Karpas-422 (cell line): ENCODE results near the gene RGS21. TPM values are rescaled to one million over a fixed set of nuclear protein-coding genes. Genes with fewer than 3 reads are reported as not detected.
"Not testable (repeated sequence)": the region's sequence is repeated elsewhere in the genome, so short reads cannot be mapped to it uniquely, and the experiment has no call there.

ENCODE experiments used
- DNase-seq: peaks from one replicate; pipeline ENCODE4 v3.0.0-alpha.2; 2015
- H2AFZ ChIP-seq: fragments of 200-600 bp; sonication (generic); 2 replicates; pipeline ENCODE4 v1.6.1; 2014; ENCODE audit warnings: antibody characterized with exemption, low read length, mixed read lengths
- H3K27ac ChIP-seq: fragments of 200-600 bp; sonication (generic); 2 replicates; pipeline ENCODE4 v1.5.1; 2014; ENCODE audit warnings: mild to moderate bottlenecking, low read length, moderate library complexity
- H3K27me3 ChIP-seq: fragments of 200-600 bp; sonication (generic); 2 replicates; pipeline ENCODE4 v1.6.1; 2014; ENCODE audit warnings: low read length, mixed read lengths
- H3K36me3 ChIP-seq: fragments of 200-600 bp; sonication (generic); 2 replicates; pipeline ENCODE4 v1.6.1; 2014; ENCODE audit warnings: low read length, mixed read lengths; ENCODE audit not compliant: insufficient read depth
- H3K4me1 ChIP-seq: fragments of 200-600 bp; sonication (generic); 2 replicates; pipeline ENCODE4 v1.6.1; 2014; ENCODE audit warnings: mild to moderate bottlenecking, low read length, mixed read lengths
- H3K4me2 ChIP-seq: fragments of 200-600 bp; sonication (generic); 2 replicates; pipeline ENCODE4 v1.6.1; 2014; ENCODE audit warnings: low read length, low read depth, mild to moderate bottlenecking; ENCODE audit not compliant: poor library complexity, severe bottlenecking
- H3K4me3 ChIP-seq: fragments of 200-600 bp; sonication (generic); 2 replicates; pipeline ENCODE4 v1.5.1; 2014; ENCODE audit warnings: mild to moderate bottlenecking, antibody characterized with exemption, low read length, mixed read lengths
- H3K79me2 ChIP-seq: fragments of 200-600 bp; sonication (generic); 2 replicates; pipeline ENCODE4 v1.6.1; 2014; ENCODE audit warnings: mild to moderate bottlenecking, low read length, mixed read lengths
- H3K9ac ChIP-seq: fragments of 200-600 bp; sonication (generic); 2 replicates; pipeline ENCODE4 v1.6.0; 2014; ENCODE audit warnings: low read length
- H3K9me2 ChIP-seq: fragments of 200-600 bp; sonication (generic), shearing (Covaris generic); replicated peaks from 2 replicates; pipeline ENCODE4 v1.6.0; 2014; ENCODE audit warnings: mild to moderate bottlenecking, low read length, moderate library complexity; ENCODE audit not compliant: insufficient read depth
- H3K9me3 ChIP-seq: fragments of 300-700, 200-600 bp; sonication (generic); 2 replicates; pipeline ENCODE4 v1.6.1; 2014; ENCODE audit warnings: low read length, mixed read lengths
- H4K20me1 ChIP-seq: fragments of 200-600 bp; sonication (generic); 2 replicates; pipeline ENCODE4 v1.6.1; 2014; ENCODE audit warnings: mild to moderate bottlenecking, antibody characterized with exemption, low read length, low read depth; ENCODE audit not compliant: insufficient read depth
- total RNA-seq: library from RNA; depleted of rRNA; stranded (reverse); fragments of >200 nt; shearing (Covaris generic); gene quantifications from 2 replicates; pipeline ENCODE4 v1.2.3, GENCODE V29; 2014; ENCODE audit warnings: low replicate concordance

The RGS21 gene
- total RNA-seq, 1 experiment from 2014 or later, result not detected

- not testable (repeated sequence) for H3K79me2 ChIP-seq, H3K9me3 ChIP-seq, H3K27me3 ChIP-seq, H3K9me2 ChIP-seq, H3K4me2 ChIP-seq, DNase-seq, H4K20me1 ChIP-seq, H3K9ac ChIP-seq, H3K36me3 ChIP-seq, H2AFZ ChIP-seq, H3K27ac ChIP-seq, H3K4me1 ChIP-seq, H3K4me3 ChIP-seq
Measured at GRCh38 chr1:192308314-192308713, 8.5 kb upstream of the RGS21 start.

DNA sequence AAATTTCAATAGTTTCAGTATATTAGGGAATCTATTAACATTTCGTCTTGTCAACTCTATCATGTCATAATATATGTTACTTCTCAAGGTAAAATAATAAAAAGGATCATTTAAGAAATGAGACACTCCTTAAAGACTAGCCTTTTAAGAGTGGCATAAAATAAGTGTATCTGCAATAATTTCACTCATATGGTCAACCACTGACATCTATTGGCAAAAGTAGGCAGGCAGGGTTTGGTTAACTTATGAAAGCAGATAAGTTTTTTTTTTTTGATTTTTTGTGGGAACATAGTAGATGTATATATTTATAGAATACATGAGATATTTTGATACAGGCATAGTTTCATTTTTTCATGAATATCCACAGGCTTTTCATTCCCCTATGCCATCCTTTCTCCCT is 5.5 kb upstream of the RGS21 start:
- no peak overlapping the region for H3K4me2 ChIP-seq
- no peak overlapping the region for H3K4me3 ChIP-seq
- no peak overlapping the region for H3K27ac ChIP-seq
- no peaks in the 10 kb centered on the region for H4K20me1 ChIP-seq
- no peak overlapping the region for H3K9ac ChIP-seq
- H3K9me2 ChIP-seq, result no peaks in the 10 kb centered on the region; the same call in 1 of the 2 replicates
- H3K79me2 ChIP-seq, result no peaks in the 10 kb centered on the region
- no peak overlapping the region for H2AFZ ChIP-seq
- peak; percentile 76 for DNase-seq
- H3K27me3 ChIP-seq, result no peaks in the 10 kb centered on the region
- H3K36me3 ChIP-seq, result no peaks in the 10 kb centered on the region
- no peaks in the 10 kb centered on the region for H3K9me3 ChIP-seq
- no peaks in the 10 kb centered on the region for H3K4me1 ChIP-seq

DNA sequence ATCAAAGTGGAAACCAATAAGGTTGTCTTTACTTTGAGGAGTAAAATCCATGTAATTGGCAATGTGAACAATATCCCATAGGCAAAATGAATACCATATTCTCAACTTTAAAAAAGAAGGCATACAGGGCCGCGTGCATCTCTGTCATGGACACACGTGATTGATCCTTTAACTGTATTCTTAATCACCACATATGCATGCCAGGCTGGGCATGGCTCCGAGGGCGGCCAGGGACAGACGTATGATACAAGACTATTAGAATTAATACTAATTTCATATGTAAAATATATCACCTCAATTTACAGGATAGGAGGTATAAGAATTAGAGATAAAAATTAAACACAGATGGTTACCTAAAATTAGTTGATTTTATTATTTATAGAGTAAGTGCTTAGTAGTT is 11.2 kb downstream of the RGS21 start:
- Histone ChIP-seq H3K27ac (no peak overlapping the region), H3K9me3 (no peaks in the 10 kb centered on the region), H3K4me2 (no peak overlapping the region), H3K9me2 (no peaks in the 10 kb centered on the region), H3K79me2 (no peaks in the 10 kb centered on the region), H3K4me3 (no peak overlapping the region), H4K20me1 (no peaks in the 10 kb centered on the region), H3K4me1 (no peaks in the 10 kb centered on the region), H3K27me3 (no peaks in the 10 kb centered on the region), H3K36me3 (no peaks in the 10 kb centered on the region), H3K9ac (no peak overlapping the region), H2AFZ (no peak overlapping the region)
- DNase-seq, result no peak

DNA sequence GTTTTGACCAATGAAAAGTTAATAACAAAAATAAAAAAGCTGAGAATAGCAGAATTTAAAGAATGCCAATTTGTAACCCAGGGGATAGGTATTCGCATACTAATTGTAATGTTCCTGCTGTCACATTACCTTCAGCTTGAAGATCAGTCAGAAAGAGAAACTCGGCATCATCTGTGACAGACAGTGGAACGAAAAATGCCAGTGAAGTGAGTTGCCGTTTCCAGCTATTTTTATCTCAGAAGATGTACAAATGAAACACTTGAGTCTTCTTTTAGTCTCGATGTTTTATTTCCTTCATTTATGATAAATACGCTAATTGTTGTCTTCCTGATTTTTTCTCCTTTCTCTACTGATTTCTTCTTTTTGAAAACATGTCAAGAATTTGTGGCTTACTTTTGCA is 26.1 kb downstream of the RGS21 start:
- Histone ChIP-seq H3K4me2 (no peak overlapping the region), H3K27me3 (no peaks in the 10 kb centered on the region), H3K4me3 (no peak overlapping the region), H3K9ac (no peak overlapping the region), H3K9me3 (no peaks in the 10 kb centered on the region), H2AFZ (no peak overlapping the region), H3K9me2 (no peaks in the 10 kb centered on the region), H3K79me2 (no peaks in the 10 kb centered on the region), H3K36me3 (no peaks in the 10 kb centered on the region), H3K27ac (no peak overlapping the region), H3K4me1 (no peaks in the 10 kb centered on the region), H4K20me1 (no peaks in the 10 kb centered on the region)
- DNase-seq, result no peak

DNA sequence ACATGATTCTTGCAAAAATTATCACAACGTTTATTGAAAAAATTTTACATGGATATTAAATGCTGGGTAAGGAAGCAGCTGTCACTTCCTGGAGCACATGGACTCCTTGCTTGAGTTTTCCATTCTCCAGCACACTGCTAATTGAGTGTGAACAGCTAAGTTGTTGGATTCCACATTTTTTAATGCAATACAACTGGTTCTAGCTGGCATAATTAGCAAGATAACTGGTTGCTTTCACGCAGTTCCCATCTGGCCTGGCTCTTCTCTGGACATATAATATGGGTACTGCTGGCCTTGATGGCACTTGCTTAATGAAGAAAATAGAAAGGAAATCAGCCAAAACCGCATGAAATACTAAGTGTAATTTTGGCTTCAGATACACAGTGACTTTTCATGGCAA is 26.6 kb downstream of the RGS21 start:
- H3K9me3 ChIP-seq, result no peaks in the 10 kb centered on the region
- no peaks in the 10 kb centered on the region for H3K27me3 ChIP-seq
- H3K27ac ChIP-seq, result no peak overlapping the region
- H3K9me2 ChIP-seq, result no peaks in the 10 kb centered on the region
- H3K4me1 ChIP-seq, result no peaks in the 10 kb centered on the region
- H3K9ac ChIP-seq, result no peak overlapping the region
- H4K20me1 ChIP-seq, result no peaks in the 10 kb centered on the region
- DNase-seq, result no peak
- H2AFZ ChIP-seq, result no peak overlapping the region
- H3K36me3 ChIP-seq, result no peaks in the 10 kb centered on the region
- H3K4me2 ChIP-seq, result no peak overlapping the region
- no peak overlapping the region for H3K4me3 ChIP-seq
- H3K79me2 ChIP-seq, result no peaks in the 10 kb centered on the region

DNA sequence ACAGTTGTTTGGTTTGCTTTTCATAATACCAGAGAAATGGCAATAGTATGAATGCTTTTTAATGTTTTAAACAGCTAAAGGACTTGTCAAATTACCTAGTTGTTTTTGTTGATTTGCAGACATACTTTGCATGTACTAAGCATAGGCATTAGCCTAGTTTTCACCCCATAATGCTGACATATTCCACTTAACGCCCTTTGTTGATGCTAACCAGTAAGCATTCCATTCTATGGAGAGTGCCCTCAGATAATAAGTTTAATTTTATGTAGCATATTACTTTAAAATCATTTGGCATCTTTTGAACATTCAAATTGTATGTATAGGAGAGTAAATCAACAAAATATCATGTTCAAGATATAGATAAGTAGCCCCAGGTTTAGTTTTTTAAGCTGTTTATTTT is 32.5 kb downstream of the RGS21 start:
- H2AFZ ChIP-seq, result no peak overlapping the region
- H3K4me2 ChIP-seq, result no peak overlapping the region
- no peaks in the 10 kb centered on the region for H4K20me1 ChIP-seq
- H3K9ac ChIP-seq, result no peak overlapping the region
- no peaks in the 10 kb centered on the region for H3K36me3 ChIP-seq
- H3K4me3 ChIP-seq, result no peak overlapping the region
- DNase-seq, result no peak
- no peaks in the 10 kb centered on the region for H3K27me3 ChIP-seq
- no peaks in the 10 kb centered on the region for H3K4me1 ChIP-seq
- H3K9me3 ChIP-seq, result no peaks in the 10 kb centered on the region
- H3K9me2 ChIP-seq, result no peaks in the 10 kb centered on the region
- H3K79me2 ChIP-seq, result no peaks in the 10 kb centered on the region
- H3K27ac ChIP-seq, result no peak overlapping the region

- Histone ChIP-seq H3K79me2 (no peaks in the 10 kb centered on the region), H3K36me3 (no peaks in the 10 kb centered on the region), H3K4me3 (no peak overlapping the region), H3K9me3 (no peaks in the 10 kb centered on the region), H3K9me2 (no peaks in the 10 kb centered on the region), H3K9ac (no peak overlapping the region), H3K27me3 (no peaks in the 10 kb centered on the region), H2AFZ (no peak overlapping the region), H3K4me1 (no peaks in the 10 kb centered on the region), H3K27ac (no peak overlapping the region), H4K20me1 (no peaks in the 10 kb centered on the region), H3K4me2 (no peak overlapping the region)
- DNase-seq, result no peak
Measured at GRCh38 chr1:192350356-192350755, 33.6 kb downstream of the RGS21 start.

GRCh38 chr1:192351550-192351949 is 34.8 kb downstream of the RGS21 start:
- Histone ChIP-seq H4K20me1 (no peaks in the 10 kb centered on the region), H3K27ac (no peak overlapping the region), H3K4me3 (no peak overlapping the region), H3K9me3 (no peaks in the 10 kb centered on the region), H3K79me2 (no peaks in the 10 kb centered on the region), H3K9ac (no peak overlapping the region), H3K27me3 (no peaks in the 10 kb centered on the region), H2AFZ (no peak overlapping the region), H3K4me1 (no peaks in the 10 kb centered on the region), H3K36me3 (no peaks in the 10 kb centered on the region), H3K4me2 (no peak overlapping the region), H3K9me2 (no peaks in the 10 kb centered on the region)
- no peak for DNase-seq

DNA sequence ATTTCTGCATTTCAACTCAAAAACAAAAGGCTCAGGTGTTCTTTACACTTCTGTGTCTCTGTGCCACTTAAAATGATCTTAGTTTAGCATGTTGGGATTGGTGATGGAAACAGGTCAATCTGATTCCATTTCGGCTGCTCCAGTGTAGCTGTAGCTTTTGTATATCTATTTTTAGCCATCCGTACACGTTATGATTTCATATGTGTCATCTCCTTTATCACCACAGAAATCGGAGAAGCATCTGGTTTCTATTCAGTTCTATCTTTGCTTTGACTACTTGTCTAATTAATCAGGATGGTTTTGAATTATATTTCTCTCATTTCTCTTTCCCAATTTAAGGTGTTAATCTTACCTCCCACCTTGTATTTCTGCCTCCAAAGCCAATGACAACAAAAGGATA is 41.1 kb downstream of the RGS21 start:
- H2AFZ ChIP-seq, result no peak overlapping the region
- peaks cover 12% of the 10 kb centered on the region for H3K4me1 ChIP-seq
- H3K4me2 ChIP-seq, result peak overlapping the region; percentile 10
- no peaks in the 10 kb centered on the region for H3K9me3 ChIP-seq
- no peak overlapping the region for H3K4me3 ChIP-seq
- H4K20me1 ChIP-seq, result no peaks in the 10 kb centered on the region
- no peak overlapping the region for H3K9ac ChIP-seq
- H3K27ac ChIP-seq, result no peak overlapping the region
- no peaks in the 10 kb centered on the region for H3K79me2 ChIP-seq
- H3K27me3 ChIP-seq, result no peaks in the 10 kb centered on the region
- DNase-seq, result no peak
- no peaks in the 10 kb centered on the region for H3K36me3 ChIP-seq
- H3K9me2 ChIP-seq, result no peaks in the 10 kb centered on the region
